Measurements from ENCODE around the gene RORB. TPM values are rescaled to one million over a fixed set of nuclear protein-coding genes. Genes with fewer than 3 reads are reported as not detected.

Gene RORB
- total RNA-seq, 4 donors from 2014 or later = 0.25 to 0.72 (median 0.50) TPM

- H3K4me3 ChIP-seq = peak overlapping the region; percentile 54
Observed at GRCh38 chr9:74497748-74498620, 849 bp downstream of the RORB start.

GRCh38 chr9:74498621-74499095, 1.5 kb downstream of the RORB start:
- DNase-seq (ENCODE audit: low spot score in 2 of 2) = no peak
- Histone ChIP-seq H3K9me3 (no peaks in the 10 kb centered on the region), H3K27me3 (peaks cover 58% of the 10 kb centered on the region), H3K4me1 (peaks cover 42% of the 10 kb centered on the region), H3K4me3 (peak overlapping the region; percentile 54), H3K27ac (no peak overlapping the region), H3K36me3 (no peaks in the 10 kb centered on the region)
- no peak for TF ChIP-seq POLR2A (IDR thresholded peaks at IDR 0.05)
- no peak for TF ChIP-seq POLR2AphosphoS5 (IDR thresholded peaks at IDR 0.05)
- TF ChIP-seq CTCF (IDR thresholded peaks at IDR 0.05) = no peak
- no peak for TF ChIP-seq EP300 (IDR thresholded peaks at IDR 0.05)
- WGBS = 0% methylated on average over 3 of the region's 34 CpGs

More at GRCh38 chr9:74497748-74498620, 849 bp downstream of the RORB start:
- Histone ChIP-seq H3K4me1 (peaks cover 42% of the 10 kb centered on the region), H3K27ac (no peak overlapping the region), H3K36me3 (no peaks in the 10 kb centered on the region), H3K27me3 (peaks cover 58% of the 10 kb centered on the region), H3K9me3 (no peaks in the 10 kb centered on the region)
- TF ChIP-seq POLR2AphosphoS5 (IDR thresholded peaks at IDR 0.05) (no peak), POLR2A (IDR thresholded peaks at IDR 0.05) (no peak), CTCF (IDR thresholded peaks at IDR 0.05) (no peak), EP300 (IDR thresholded peaks at IDR 0.05) (no peak)
- WGBS = under 1% methylated on average over 53 of the region's 77 CpGs
- DNase-seq (ENCODE audit: low spot score in 2 of 2) = no peak

GRCh38 chr9:74499111-74499601, 2.0 kb downstream of the RORB start:
- TF ChIP-seq POLR2A (IDR thresholded peaks at IDR 0.05) (no peak), POLR2AphosphoS5 (IDR thresholded peaks at IDR 0.05) (no peak), EP300 (IDR thresholded peaks at IDR 0.05) (no peak), CTCF (IDR thresholded peaks at IDR 0.05) (no peak)
- peak overlapping the region; percentile 54 for H3K4me3 ChIP-seq
- no peaks in the 10 kb centered on the region for H3K9me3 ChIP-seq
- under 1% methylated on average over 18 of the region's 19 CpGs for WGBS
- peaks cover 42% of the 10 kb centered on the region for H3K4me1 ChIP-seq
- H3K27ac ChIP-seq = no peak overlapping the region
- no peak for DNase-seq (ENCODE audit: low spot score in 2 of 2)
- H3K27me3 ChIP-seq = peaks cover 58% of the 10 kb centered on the region
- no peaks in the 10 kb centered on the region for H3K36me3 ChIP-seq

GRCh38 chr9:74499770-74500583, 2.8 kb downstream of the RORB start:
- no peak for DNase-seq (ENCODE audit: low spot score in 2 of 2)

More at GRCh38 chr9:74499770-74500583, 2.8 kb downstream of the RORB start:
- no peak for TF ChIP-seq POLR2AphosphoS5 (IDR thresholded peaks at IDR 0.05)
- TF ChIP-seq CTCF (IDR thresholded peaks at IDR 0.05) = no peak
- no peak for TF ChIP-seq EP300 (IDR thresholded peaks at IDR 0.05)
- TF ChIP-seq POLR2A (IDR thresholded peaks at IDR 0.05) = no peak
- Histone ChIP-seq H3K9me3 (no peaks in the 10 kb centered on the region), H3K4me3 (peak overlapping the region; percentile 54), H3K27me3 (peaks cover 58% of the 10 kb centered on the region), H3K4me1 (peaks cover 42% of the 10 kb centered on the region), H3K27ac (no peak overlapping the region), H3K36me3 (no peaks in the 10 kb centered on the region)
- 4% methylated on average over 32 of the region's 32 CpGs for WGBS

All from suprapubic skin (tissue), 4 donors.